NK-92 (cell line): Measurements from ENCODE around the gene ETNK2.
"Not testable (repeated sequence)": the region's sequence is repeated elsewhere in the genome, so short reads cannot be mapped to it uniquely, and the experiment has no call there.

Experiments
- DNase-seq: peaks from one replicate; lab custom pipeline; 2025; ENCODE audit not compliant: unreplicated experiment; lab: John Stamatoyannopoulos, UW

Gene ETNK2

DNA sequence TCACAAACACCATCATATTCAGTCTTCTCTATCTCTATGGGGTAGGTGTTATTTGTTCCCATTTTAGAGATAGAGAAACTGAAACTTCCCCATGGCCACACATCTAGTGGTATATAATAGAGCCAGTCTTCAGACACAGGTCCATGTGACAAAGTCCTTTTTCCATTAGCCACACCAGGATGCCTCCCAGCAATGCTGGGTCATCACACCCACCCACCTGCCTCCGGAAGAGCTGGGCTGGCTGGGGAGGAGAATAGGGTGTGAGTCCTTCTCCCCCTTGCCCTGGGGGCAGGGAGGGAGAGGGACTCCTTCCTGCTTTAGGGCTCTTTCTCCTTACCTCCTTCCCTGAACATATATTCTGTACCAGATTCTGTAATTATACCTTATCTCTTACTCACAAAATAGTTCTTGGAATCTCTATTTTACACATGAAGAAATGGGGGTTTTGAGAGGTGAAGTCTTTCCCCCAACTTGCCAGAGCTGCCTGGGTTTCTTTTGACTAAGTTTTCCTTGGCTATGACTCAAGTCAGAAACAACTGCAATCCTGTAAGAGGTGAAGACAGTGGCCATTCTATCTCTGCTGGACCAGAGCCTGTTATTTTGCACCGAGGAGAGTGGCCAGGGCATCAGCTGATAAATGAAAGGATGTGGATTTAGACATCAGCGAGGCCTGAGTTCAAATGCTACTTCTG, 49.0 kb downstream of the ETNK2 start:
- no peak for DNase-seq

GRCh38 chr1:204102029-204102611, 49.7 kb downstream of the ETNK2 start:
- no peak for DNase-seq

- not testable (repeated sequence) for DNase-seq
Measured at GRCh38 chr1:204099754-204100153, 52.1 kb downstream of the ETNK2 start.

GRCh38 chr1:204098683-204099082, 53.2 kb downstream of the ETNK2 start:
- no peak for DNase-seq

DNA sequence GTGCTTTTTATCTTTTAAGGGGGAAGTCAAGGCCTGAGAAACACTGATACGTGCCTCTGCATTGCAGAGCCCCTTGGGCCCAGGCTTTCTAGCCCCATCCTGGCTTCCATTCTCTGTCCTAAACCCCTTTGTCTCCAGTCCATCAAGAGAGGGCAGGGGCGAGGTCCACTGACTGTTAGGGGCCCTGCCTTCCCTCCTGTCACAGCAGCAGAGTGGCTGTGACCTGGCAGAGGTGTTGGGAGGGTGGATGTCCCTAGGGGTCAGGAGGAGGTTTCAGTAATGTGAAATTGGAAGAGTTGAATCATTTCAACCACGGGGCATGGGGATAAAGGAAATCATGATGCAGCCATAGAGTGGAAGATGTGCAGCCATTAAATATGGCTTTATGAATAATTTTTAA, 54.9 kb downstream of the ETNK2 start:
- no peak for DNase-seq

GRCh38 chr1:204094856-204095634, 56.8 kb downstream of the ETNK2 start:
- DNase-seq, result no peak

DNA sequence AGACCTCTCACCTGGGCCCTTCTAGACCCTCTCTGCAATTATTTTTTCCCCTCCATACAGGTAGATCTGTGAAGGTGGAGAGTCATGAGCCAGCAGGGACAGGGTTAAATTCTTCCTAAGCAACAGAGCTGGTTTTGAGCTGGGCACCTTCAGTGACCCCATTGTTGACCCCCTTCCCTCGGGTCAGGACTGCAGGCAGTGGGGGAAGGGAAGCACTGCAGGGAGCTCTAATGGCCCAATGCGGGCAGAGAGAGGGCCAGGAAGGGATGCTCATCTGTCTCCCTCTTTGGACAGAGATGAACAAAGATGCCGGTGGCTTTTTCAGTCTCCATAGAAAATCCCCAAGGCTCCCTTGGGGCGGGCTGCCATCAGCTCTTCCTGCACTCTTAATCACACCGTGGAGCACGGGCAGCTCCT, 57.5 kb downstream of the ETNK2 start:
- DNase-seq, result no peak

DNA sequence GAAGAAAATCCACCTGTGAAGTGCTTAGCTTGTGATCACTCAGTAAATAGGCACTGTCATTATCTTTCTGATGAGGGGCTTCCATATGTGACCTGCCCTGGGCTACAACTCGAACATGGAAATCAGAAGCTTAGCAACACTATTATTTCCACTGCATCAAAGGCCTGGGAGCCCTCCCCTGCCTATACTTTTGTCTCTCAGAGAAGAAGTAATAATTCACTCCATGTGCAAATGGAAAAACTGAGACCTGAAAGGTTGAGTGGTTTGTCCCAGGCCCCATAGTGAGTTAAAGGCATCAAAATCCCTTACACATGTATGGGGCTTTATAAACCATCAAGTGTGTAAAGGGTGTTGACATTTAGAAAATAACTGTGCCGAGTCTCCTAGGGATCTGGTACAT, 58.1 kb downstream of the ETNK2 start:
- DNase-seq, result no peak

DNA sequence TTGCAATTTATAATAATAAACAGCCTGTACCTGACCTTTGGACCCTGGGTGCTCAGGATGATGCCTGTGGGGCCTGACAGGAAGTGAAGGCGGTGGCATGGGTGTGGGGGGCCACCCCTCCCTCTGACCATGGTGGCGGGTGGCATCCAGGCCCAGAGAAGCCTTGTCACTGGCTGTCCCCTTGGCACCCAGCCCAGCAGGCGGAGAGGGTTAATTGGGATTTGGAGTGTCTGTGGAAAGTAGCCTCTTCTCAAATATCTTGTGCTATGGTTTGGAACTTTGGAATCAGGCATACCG, 58.5 kb downstream of the ETNK2 start:
- DNase-seq, result no peak

- DNase-seq, result no peak
Measured at GRCh38 chr1:204092632-204093420, 59.0 kb downstream of the ETNK2 start.

DNA sequence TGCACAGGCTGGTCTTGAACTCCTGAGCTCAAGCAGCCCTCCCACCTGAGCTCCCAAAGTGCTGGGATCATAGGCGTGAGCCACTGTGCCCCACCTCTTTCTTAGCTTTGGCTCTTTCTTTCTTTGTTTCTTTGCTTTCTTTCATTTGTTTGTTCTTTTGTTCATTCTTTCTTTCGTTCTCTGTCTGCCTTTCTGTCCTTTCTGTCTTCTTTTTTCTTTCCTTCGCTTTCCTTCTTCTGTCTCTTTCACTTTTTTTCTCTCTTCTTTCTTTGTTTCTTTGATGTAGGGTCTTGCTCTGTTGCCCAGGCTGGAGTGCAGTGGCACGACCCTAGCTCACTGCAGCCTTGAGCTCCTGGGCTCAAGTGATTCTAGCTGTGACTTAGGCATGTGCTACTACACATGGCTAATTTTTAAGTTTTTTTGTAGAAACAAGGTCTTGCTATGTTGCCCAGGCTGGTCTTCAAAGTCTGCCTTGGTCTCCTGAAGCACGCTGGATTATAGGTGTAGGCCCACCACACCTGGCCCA, 60.0 kb downstream of the ETNK2 start:
- DNase-seq, result no peak

DNA sequence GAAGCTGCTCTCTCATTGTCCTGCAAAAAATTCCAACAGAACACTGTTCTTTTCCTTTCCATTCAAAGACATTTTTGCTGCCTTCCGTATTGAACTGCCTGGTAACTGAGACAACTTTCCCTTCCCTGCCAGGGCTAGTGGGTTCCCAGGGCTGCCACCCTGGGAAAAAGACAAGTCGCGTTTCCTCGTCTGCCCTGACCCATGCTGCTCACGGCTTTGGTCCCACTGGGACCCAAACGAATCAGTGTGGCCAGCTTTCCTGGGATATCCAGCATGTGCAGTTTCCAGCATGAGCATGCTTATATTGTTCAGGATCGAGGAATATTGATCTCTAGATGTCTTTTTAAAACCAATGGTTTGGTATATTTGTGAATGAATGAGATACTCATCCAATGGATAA, 60.8 kb downstream of the ETNK2 start:
- no peak for DNase-seq

DNA sequence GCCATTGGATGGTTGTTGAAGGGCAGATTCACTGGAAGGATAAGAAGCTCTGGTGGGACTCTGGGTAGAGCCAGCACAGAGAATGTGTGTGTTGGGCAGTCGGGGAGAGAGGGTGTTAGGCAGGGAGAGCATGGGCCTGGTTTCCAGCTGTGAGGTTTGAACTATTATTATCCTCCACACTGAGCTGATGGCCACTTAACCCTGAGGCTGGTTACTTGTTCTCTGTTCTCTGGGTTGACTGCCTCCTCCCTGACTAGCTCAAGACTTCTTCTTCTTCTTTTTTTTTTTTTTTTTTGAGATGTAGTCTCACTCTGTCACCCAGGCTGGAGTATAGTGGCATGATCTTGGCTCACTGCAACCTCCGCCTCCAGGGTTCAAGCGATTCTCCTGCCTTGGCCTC, 61.7 kb downstream of the ETNK2 start:
- DNase-seq, result not testable (repeated sequence)

GRCh38 chr1:204089044-204089751, 62.6 kb downstream of the ETNK2 start:
- DNase-seq, result no peak

DNA sequence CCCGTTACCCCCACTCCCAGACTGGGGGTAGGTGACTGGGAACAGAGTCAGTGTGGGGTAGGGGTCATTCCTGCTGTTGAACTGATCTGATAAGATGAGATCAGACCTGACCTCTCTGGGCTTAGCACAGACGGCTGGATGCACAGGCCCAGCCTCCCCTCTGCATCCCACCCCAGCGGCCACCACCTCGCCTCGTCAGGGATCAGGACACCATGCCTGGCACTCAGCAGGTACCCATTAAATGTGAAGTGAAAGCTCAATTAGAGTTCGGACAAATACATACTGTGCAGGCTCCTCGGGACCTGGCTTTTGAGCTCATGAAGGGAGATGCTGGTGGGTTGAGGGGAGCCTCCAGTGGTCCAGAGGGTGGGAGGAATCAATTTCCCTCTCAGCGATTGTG, 63.2 kb downstream of the ETNK2 start:
- DNase-seq, result no peak

- no peak for DNase-seq
Measured at GRCh38 chr1:204087893-204088528, 63.8 kb downstream of the ETNK2 start.

- DNase-seq, result no peak
Measured at GRCh38 chr1:204087181-204087892, 64.5 kb downstream of the ETNK2 start.

GRCh38 chr1:204085876-204086275, 66.0 kb downstream of the ETNK2 start:
- DNase-seq, result no peak

DNA sequence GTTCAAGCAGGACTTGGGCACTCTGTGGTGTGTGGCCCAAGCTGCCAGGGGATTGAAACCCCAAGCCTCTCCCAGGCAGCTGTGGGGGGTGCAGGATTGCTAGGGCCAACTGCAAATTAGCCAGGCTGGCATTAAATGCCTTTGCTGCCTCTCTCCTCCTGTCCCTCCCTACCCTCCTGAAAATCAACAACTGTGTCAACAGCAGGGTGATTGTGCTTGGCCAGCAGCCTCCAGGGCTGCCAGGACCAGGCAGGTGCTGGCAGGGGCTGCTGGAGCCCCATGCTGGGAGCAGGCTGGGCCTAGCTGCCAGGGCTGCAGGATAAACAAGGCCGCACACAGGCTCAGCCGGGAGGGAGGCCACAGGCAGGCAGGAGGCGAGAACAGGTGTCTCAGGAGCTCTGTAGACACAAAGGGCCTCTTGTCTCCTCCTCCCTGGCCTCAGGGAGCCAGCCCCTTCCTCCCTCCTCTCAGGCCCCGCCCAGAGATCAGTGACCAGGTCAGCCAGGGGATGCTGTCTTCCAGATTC, 67.5 kb downstream of the ETNK2 start:
- DNase-seq, result no peak
